LNCaP clone FGC (cell line): ENCODE data around the gene PREP.

Experiments used
- DNase-seq: peaks from one replicate; pipeline ENCODE4 v3.0.0-alpha.2; 2011; ENCODE audit warnings: low read depth
- H3K4me3 ChIP-seq: 2 replicates; pipeline ENCODE4 v1.5.1; 2011; ENCODE audit warnings: mild to moderate bottlenecking, low read depth, low read length, control low read depth
- TF ChIP-seq, protein P1 (sequence below): IDR thresholded peaks from 2 replicates; pipeline ENCODE4 v1.5.1; 2012; ENCODE audit warnings: mild to moderate bottlenecking; ENCODE audit not compliant: control insufficient read depth, insufficient read depth; ENCODE audit errors: extremely low read depth

Gene PREP

DNA sequence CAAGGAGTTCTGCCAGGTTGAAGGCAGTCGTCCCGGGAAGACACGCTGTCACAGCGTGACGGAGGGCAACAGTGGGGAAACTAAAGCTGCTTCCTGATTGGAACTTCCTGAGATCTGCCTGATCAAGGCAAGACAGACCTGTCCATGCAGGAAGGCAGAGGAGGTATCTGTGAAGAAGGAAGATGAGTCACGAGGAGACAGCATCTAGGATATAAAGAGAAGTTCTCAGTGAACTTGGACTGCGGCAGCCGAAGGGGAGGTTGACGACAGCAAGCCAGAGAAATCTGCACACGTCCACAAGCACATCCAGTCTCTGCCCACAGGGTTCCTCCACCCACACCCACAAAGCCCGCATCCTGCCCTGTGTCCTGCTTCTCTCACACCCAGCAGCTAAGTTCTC lies 38.6 kb downstream of the PREP start:
- no peak for DNase-seq

DNA sequence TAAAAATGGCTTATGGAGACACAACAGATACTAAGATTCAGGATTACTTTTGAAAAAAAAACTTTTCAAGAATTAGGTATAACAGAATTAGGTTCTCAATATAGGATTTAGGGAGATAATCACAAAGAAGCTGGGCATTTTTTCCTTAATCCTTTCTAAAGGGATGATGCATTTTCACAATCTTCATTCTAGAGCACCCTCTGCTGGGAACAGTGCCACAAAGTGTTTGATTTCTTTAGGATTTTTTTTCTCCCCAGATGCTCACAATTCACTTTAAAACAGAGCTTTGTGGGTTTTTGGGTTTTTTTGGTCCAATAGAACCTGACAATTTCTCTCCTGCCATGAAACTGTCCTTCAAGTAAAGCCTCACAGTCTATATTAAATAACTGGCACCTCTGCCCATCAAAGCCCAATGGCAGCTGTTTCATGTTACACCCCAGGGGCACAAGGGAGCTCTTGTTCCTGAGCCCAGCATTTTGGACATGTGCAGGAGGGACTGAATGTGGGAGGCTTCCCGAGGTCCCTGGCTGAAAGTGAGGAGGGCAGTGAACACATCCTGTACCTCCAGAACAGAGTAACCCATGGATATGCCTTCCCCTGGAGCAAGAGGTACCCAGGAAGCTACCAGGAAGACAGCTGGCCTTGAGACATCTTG lies 39.7 kb downstream of the PREP start:
- no peak for DNase-seq
- TF ChIP-seq, protein P1, sequence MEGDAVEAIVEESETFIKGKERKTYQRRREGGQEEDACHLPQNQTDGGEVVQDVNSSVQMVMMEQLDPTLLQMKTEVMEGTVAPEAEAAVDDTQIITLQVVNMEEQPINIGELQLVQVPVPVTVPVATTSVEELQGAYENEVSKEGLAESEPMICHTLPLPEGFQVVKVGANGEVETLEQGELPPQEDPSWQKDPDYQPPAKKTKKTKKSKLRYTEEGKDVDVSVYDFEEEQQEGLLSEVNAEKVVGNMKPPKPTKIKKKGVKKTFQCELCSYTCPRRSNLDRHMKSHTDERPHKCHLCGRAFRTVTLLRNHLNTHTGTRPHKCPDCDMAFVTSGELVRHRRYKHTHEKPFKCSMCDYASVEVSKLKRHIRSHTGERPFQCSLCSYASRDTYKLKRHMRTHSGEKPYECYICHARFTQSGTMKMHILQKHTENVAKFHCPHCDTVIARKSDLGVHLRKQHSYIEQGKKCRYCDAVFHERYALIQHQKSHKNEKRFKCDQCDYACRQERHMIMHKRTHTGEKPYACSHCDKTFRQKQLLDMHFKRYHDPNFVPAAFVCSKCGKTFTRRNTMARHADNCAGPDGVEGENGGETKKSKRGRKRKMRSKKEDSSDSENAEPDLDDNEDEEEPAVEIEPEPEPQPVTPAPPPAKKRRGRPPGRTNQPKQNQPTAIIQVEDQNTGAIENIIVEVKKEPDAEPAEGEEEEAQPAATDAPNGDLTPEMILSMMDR, result peak; percentile 34; the same call in 1 of the 2 replicates
- H3K4me3 ChIP-seq, result no peak overlapping the region

More for the DNA sequence above, 38.6 kb downstream of the PREP start:
- TF ChIP-seq, protein P1, result no peak
- H3K4me3 ChIP-seq, result no peak overlapping the region

DNA sequence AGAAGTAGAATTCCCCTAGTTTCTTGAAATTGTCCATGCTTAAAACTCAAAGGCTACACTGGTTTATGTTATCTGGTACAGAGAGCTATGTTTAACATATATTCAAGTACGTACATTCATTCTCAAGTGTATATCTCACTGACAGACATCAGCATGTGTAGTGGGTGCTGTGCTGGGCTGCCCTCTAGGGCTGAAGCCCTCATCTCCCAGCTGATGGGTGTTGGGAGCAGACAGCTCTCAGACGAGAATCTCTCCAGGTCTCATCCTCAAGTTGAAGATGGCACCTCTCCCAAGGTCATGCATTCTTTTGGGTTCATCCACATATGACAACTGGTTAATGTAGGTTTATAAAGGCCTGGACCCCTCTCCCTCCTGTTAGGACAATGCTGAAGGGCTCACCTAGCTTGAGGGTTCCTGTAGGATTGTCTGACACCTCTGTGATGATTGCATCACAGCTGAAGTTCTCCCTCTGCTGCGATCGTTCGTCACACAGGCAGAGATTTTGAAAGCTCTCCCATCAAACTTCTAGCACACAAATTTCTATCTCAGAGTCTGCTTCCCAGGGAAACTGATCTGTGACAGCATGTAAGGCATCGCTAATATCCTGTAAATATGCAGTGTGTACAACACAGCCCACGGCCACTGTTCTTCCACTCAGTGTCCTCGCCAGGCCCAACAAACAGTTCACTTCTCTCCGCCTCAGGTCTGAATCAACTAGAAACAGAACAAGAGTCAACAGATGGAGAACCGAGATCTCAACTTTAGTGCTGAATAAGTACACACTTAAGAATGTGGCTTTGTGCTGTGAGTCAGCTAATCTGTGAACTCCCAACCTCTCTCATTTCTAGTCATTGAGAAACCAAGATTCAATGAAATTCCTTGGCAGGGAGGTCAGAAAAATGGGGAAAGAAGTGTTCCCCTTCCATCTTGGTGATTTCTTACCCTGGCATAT lies 43.2 kb downstream of the PREP start:
- TF ChIP-seq, protein P1, result no peak
- no peak for DNase-seq
- no peak overlapping the region for H3K4me3 ChIP-seq

DNA sequence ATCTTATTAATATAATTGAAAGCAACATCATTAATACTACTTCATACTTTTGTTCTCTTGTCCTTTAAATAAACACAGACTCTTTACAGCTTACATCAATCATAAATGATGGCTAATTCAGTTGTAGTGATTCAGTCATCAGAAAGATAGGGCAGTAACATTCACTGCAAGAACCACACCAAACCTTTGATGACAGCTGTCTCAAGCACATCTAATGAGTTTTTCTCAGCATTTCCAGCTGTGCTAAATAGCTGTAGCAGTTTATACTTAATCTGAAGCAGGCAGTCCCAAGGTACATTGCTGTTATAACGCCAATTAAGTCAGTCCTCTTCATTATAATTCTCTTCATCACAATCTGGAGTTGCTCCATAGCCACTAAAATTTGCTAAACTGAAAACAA lies 45.7 kb downstream of the PREP start:
- no peak overlapping the region for H3K4me3 ChIP-seq
- TF ChIP-seq, protein P1, result no peak
- DNase-seq, result no peak

DNA sequence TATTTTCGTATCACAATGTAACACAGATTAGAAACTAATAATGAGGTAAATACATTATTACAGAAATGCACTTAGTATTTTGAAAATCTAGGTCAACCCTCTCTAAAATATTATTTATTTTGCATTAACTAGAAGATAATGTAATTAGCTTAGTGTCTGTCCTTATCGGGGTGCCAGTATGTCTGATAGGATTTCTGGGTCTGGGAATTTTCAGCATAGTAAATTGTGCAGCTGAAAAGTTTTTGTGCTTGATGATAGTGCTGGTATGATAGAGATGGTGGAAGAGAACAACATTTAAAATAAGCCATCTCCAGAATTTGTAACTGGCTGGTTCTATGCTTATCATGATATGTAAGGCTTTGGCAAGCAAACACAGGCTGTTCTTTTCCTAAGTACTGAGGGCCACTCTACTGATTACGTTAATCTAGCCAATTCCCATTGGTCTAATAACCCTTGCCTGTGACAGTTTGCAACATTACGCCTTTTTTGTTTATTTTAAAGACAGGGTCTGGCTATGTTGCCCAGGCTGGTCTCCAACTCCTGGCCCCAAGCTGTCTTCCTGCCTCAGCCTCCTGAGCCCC lies 50.8 kb downstream of the PREP start:
- DNase-seq, result no peak
- no peak overlapping the region for H3K4me3 ChIP-seq
- TF ChIP-seq, protein P1, result no peak

DNA sequence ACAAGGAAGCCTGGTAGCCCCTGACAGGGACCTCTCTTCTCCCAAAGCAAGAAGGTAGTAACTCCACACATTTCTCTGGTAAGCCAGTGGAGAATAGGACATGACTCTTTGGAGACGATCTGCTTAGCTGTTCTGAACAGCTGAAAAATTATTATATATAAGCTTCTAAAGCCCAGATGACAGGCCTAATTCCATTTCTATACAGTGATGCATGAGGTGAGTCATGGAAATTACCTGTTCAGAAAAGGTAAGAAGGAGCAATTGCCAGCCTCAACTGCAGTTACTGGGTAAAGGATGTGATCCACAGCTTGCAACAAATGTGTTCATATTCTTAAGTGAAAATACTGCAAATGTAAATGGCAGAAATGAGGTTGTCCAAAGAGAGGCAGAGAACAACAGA lies 54.0 kb downstream of the PREP start:
- no peak overlapping the region for H3K4me3 ChIP-seq
- DNase-seq, result no peak
- TF ChIP-seq, protein P1, result no peak
